ENCODE results near the gene OTOS.

The OTOS gene

GRCh38 chr2:240166761-240167587, 26.5 kb upstream of the OTOS start:
- DNase-seq: no peak

GRCh38 chr2:240166191-240166590, 25.7 kb upstream of the OTOS start:
- DNase-seq: no peak

GRCh38 chr2:240165661-240166060, 25.2 kb upstream of the OTOS start:
- no peak for DNase-seq

GRCh38 chr2:240165034-240165433, 24.6 kb upstream of the OTOS start:
- DNase-seq: no peak

GRCh38 chr2:240164586-240164985, 24.1 kb upstream of the OTOS start:
- DNase-seq: no peak

- DNase-seq: no peak
Observed at GRCh38 chr2:240163844-240164574, 23.6 kb upstream of the OTOS start.

GRCh38 chr2:240162939-240163714, 22.7 kb upstream of the OTOS start:
- no peak for DNase-seq

- DNase-seq: no peak
Observed at GRCh38 chr2:240162531-240162930, 22.1 kb upstream of the OTOS start.

GRCh38 chr2:240162032-240162431, 21.6 kb upstream of the OTOS start:
- DNase-seq: no peak

GRCh38 chr2:240161087-240161750, 20.8 kb upstream of the OTOS start:
- no peak for DNase-seq

- no peak for DNase-seq
Observed at GRCh38 chr2:240160291-240161086, 20.0 kb upstream of the OTOS start.

- no peak for DNase-seq
Observed at GRCh38 chr2:240159251-240159839, 18.9 kb upstream of the OTOS start.

- DNase-seq: no peak
Observed at GRCh38 chr2:240157147-240157470, 16.7 kb upstream of the OTOS start.

- DNase-seq: no peak
Observed at GRCh38 chr2:240156435-240157146, 16.1 kb upstream of the OTOS start.

- DNase-seq: no peak
Observed at GRCh38 chr2:240155745-240156390, 15.4 kb upstream of the OTOS start.

- no peak for DNase-seq
Observed at GRCh38 chr2:240155048-240155744, 14.7 kb upstream of the OTOS start.

- no peak for DNase-seq
Observed at GRCh38 chr2:240154606-240155005, 14.1 kb upstream of the OTOS start.

GRCh38 chr2:240153418-240153817, 13.0 kb upstream of the OTOS start:
- DNase-seq: no peak

GRCh38 chr2:240151477-240152031, 11.1 kb upstream of the OTOS start:
- DNase-seq: no peak

Measured in right forelimb (tissue), 1 donor.